H9 (cell line): ENCODE measurements around the gene SMC2. TPM values are rescaled to one million over a fixed set of nuclear protein-coding genes. Genes with fewer than 3 reads are reported as not detected.

Experiments used
- DNase-seq: peaks from one replicate; pipeline ENCODE4 v3.0.0-alpha.2; 2017
- H2AFZ ChIP-seq: one replicate; pipeline ENCODE4 v1.6.1; 2013; ENCODE audit warnings: mild to moderate bottlenecking, low read length, control low read depth, moderate library complexity
- H2AK5ac ChIP-seq: 2 replicates; pipeline ENCODE4 v1.6.1; 2013; ENCODE audit warnings: low read length, control low read depth, mixed read lengths; ENCODE audit not compliant: insufficient read length
- H2BK120ac ChIP-seq: one replicate; pipeline ENCODE4 v1.6.1; 2013; ENCODE audit warnings: low read depth, mild to moderate bottlenecking, low read length, control low read depth, inconsistent platforms; ENCODE audit not compliant: poor library complexity, severe bottlenecking
- H2BK12ac ChIP-seq: 2 replicates; pipeline ENCODE4 v1.6.1; 2013; ENCODE audit warnings: low read length, control low read depth, mixed read lengths, low read depth; ENCODE audit not compliant: insufficient read length
- H2BK15ac ChIP-seq: 2 replicates; pipeline ENCODE4 v1.6.1; 2013; ENCODE audit warnings: low read depth, low read length, control low read depth
- H2BK20ac ChIP-seq: one replicate; pipeline ENCODE4 v1.6.1; 2013; ENCODE audit warnings: low read depth, mild to moderate bottlenecking, low read length, control low read depth, inconsistent platforms; ENCODE audit not compliant: poor library complexity, severe bottlenecking
- H2BK5ac ChIP-seq: 2 replicates; pipeline ENCODE4 v1.6.1; 2013; ENCODE audit warnings: low read length, control low read depth, mixed read lengths; ENCODE audit not compliant: insufficient read length
- H3K14ac ChIP-seq: 2 replicates; pipeline ENCODE4 v1.6.1; 2013; ENCODE audit warnings: low read length, control low read depth; ENCODE audit not compliant: insufficient read depth
- H3K18ac ChIP-seq: 2 replicates; pipeline ENCODE4 v1.6.1; 2013; ENCODE audit warnings: low read depth, mild to moderate bottlenecking, mixed read lengths, low read length, control low read depth; ENCODE audit not compliant: insufficient read length
- H3K23ac ChIP-seq: 2 replicates; pipeline ENCODE4 v1.6.1; 2013; ENCODE audit warnings: low read length, control low read depth, mixed read lengths, low read depth; ENCODE audit not compliant: insufficient read length
- H3K23me2 ChIP-seq: 2 replicates; pipeline ENCODE4 v1.6.1; 2013; ENCODE audit warnings: low read depth, mild to moderate bottlenecking, mixed read lengths, low read length, control low read depth; ENCODE audit not compliant: insufficient read length, poor library complexity, severe bottlenecking
- H3K27ac ChIP-seq: 2 replicates; pipeline ENCODE4 v1.5.1; 2013; ENCODE audit warnings: low read length, control low read depth, mixed read lengths, low read depth; ENCODE audit not compliant: insufficient read length
- H3K27me3 ChIP-seq: 2 replicates; pipeline ENCODE4 v1.6.1; 2013; ENCODE audit warnings: low read length, control low read depth, inconsistent platforms; ENCODE audit not compliant: insufficient read depth
- H3K4ac ChIP-seq: 2 replicates; pipeline ENCODE4 v1.6.1; 2013; ENCODE audit warnings: low read depth, mild to moderate bottlenecking, control low read depth, inconsistent platforms, low read length, moderate library complexity
- H3K4me1 ChIP-seq: 2 replicates; pipeline ENCODE4 v1.6.1; 2013; ENCODE audit warnings: low read length, control low read depth, inconsistent platforms; ENCODE audit not compliant: insufficient read depth
- H3K4me2 ChIP-seq: 2 replicates; pipeline ENCODE4 v1.6.1; 2013; ENCODE audit warnings: low read length, control low read depth, mixed read lengths; ENCODE audit not compliant: insufficient read length, insufficient read depth
- H3K56ac ChIP-seq: 2 replicates; pipeline ENCODE4 v1.6.1; 2013; ENCODE audit warnings: low read depth, mild to moderate bottlenecking, mixed read lengths, low read length, control low read depth; ENCODE audit not compliant: insufficient read length
- H3K79me1 ChIP-seq: 2 replicates; pipeline ENCODE4 v1.6.1; 2013; ENCODE audit warnings: low read depth, mild to moderate bottlenecking, moderate library complexity, low read length, control low read depth, inconsistent platforms; ENCODE audit not compliant: insufficient read depth, poor library complexity, severe bottlenecking
- H3K79me2 ChIP-seq: 2 replicates; pipeline ENCODE4 v1.6.1; 2013; ENCODE audit warnings: low read length, control low read depth, inconsistent platforms; ENCODE audit not compliant: insufficient read depth
- H3K9ac ChIP-seq: 2 replicates; pipeline ENCODE4 v1.6.1; 2013; ENCODE audit warnings: low read length, control low read depth, mixed read lengths; ENCODE audit not compliant: insufficient read length; ENCODE audit errors: extremely low read depth
- H3K9me3 ChIP-seq: one replicate; pipeline ENCODE4 v1.6.1; 2013; ENCODE audit warnings: low read depth, low read length, inconsistent platforms; ENCODE audit not compliant: control insufficient read depth
- H3T11ph ChIP-seq: one replicate; pipeline ENCODE4 v1.6.1; 2013; ENCODE audit warnings: mild to moderate bottlenecking, low read length, control low read depth, inconsistent platforms
- H4K20me1 ChIP-seq: one replicate; pipeline ENCODE4 v1.6.1; 2013; ENCODE audit not compliant: control insufficient read depth, insufficient read length, insufficient read depth
- H4K5ac ChIP-seq: 2 replicates; pipeline ENCODE4 v1.6.1; 2013; ENCODE audit warnings: low read depth, mild to moderate bottlenecking, mixed read lengths, low read length, control low read depth; ENCODE audit not compliant: insufficient read length
- H4K8ac ChIP-seq: replicated peaks from 2 replicates; pipeline ENCODE4 v1.6.1; 2013; ENCODE audit warnings: low read length, control low read depth, mixed read lengths, low read depth; ENCODE audit not compliant: insufficient read length
- H4K91ac ChIP-seq: 2 replicates; pipeline ENCODE4 v1.6.1; 2013; ENCODE audit warnings: low read depth, mild to moderate bottlenecking, moderate library complexity, mixed read lengths, low read length, control low read depth; ENCODE audit not compliant: insufficient read length
- H3K27ac Mint-ChIP-seq, 3 experiments: 2 replicates in 2 of 3; 3 replicates in 1 of 3; pipeline ENCODE4 v1.8.0; 2020 to 2021; ENCODE audit warnings: mixed read lengths in 3 of 3, mild to moderate bottlenecking in 1 of 3, moderate library complexity in 1 of 3
- H3K27me3 Mint-ChIP-seq: 2 replicates; pipeline ENCODE4 v1.8.0; 2021; ENCODE audit warnings: low read depth, mild to moderate bottlenecking, moderate library complexity, mixed read lengths
- H3K36me3 Mint-ChIP-seq, 3 experiments: 2 replicates in 2 of 3; 3 replicates in 1 of 3; pipeline ENCODE4 v1.8.0; 2020 to 2021; ENCODE audit warnings: low read depth in 3 of 3, mixed read lengths in 3 of 3; ENCODE audit not compliant: insufficient read depth in 1 of 3
- H3K4me1 Mint-ChIP-seq, 2 experiments: 2 replicates each; pipeline ENCODE4 v1.8.0; 2020; ENCODE audit warnings: mixed read lengths in 2 of 2
- H3K4me3 Mint-ChIP-seq, 2 experiments: 2 replicates in 1 of 2; 3 replicates in 1 of 2; pipeline ENCODE4 v1.8.0; 2020 to 2021; ENCODE audit warnings: mild to moderate bottlenecking in 2 of 2, mixed read lengths in 2 of 2, moderate library complexity in 1 of 2
- H3K9me3 Mint-ChIP-seq, 2 experiments: 2 replicates in 1 of 2; 3 replicates in 1 of 2; pipeline ENCODE4 v1.8.0; 2020; ENCODE audit warnings: mild to moderate bottlenecking in 2 of 2, mixed read lengths in 2 of 2, moderate library complexity in 1 of 2
- CTCF ChIP-seq: fragments of 200-600 bp; sonication (generic); conservative IDR thresholded peaks from 3 replicates; pipeline ENCODE4 v1.8.0; 2021; ENCODE audit warnings: antibody characterized with exemption, mild to moderate bottlenecking
- whole genome bisulfite sequencing: extraction: QIAGEN DNeasy Blood & Tissue Kit; methylation state at CpG from one replicate; pipeline ENCODE4 v1.1.7; 2013; ENCODE audit warnings: missing lambda C conversion rate, low lambda C conversion rate, mixed read lengths; ENCODE audit not compliant: insufficient read length; ENCODE audit errors: extremely low coverage; 5-methylcytosine and 5-hydroxymethylcytosine counted together
- total RNA-seq: library from RNA; stranded (reverse); gene quantifications from 2 replicates; pipeline ENCODE4 v1.2.1, GENCODE V29; 2021

Gene SMC2
- total RNA-seq, 1 experiment from 2014 or later = 47.0 TPM

DNA sequence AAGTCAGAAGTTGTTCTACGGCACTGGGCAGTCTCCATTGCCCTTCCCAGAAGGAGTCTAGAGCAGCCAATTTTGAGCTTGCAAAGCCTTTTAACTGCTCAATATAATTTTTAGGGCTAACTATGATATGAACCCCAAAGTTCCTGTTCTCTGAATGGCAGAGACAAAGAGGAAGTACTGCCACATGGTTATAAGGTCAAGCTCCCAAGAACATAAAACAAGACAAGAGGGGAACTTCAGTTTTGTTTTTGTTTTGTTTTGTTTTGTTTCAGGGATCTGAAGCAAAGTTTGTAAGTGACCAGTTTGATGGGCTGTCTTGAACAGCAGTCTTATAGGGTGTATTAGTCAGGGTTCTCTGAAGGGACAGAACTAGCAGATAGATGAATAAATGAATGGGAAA lies 11.9 kb upstream of the SMC2 start:
- H3K4me2 ChIP-seq = no peak overlapping the region
- no peak overlapping the region for H2BK5ac ChIP-seq
- no peak overlapping the region for H3K4ac ChIP-seq
- Mint-ChIP-seq H3K27me3 (no peaks in the 10 kb centered on the region), H3K9me3 (peaks cover 21 to 26% of the 10 kb centered on the region in 2 experiments), H3K27ac (no peak overlapping the region), H3K36me3 (peaks cover 2 to 15% (median 5%) of the 10 kb centered on the region in 3 experiments; a peak in 6 of 7 replicates), H3K4me3 (no peak overlapping the region), H3K4me1 (peaks cover 3 to 5% of the 10 kb centered on the region in 2 experiments; a peak in 3 of 4 replicates)
- H2BK12ac ChIP-seq = no peak overlapping the region
- DNase-seq = no peak
- no peaks in the 10 kb centered on the region for H3K27me3 ChIP-seq
- H2AK5ac ChIP-seq = no peak overlapping the region
- H2BK20ac ChIP-seq = no peak overlapping the region
- H3K79me2 ChIP-seq = no peaks in the 10 kb centered on the region
- H4K5ac ChIP-seq = no peak overlapping the region
- no peak overlapping the region for H3K27ac ChIP-seq
- no peak overlapping the region for H3K14ac ChIP-seq
- no peaks in the 10 kb centered on the region for H3K79me1 ChIP-seq
- H3K18ac ChIP-seq = no peak overlapping the region
- no peaks in the 10 kb centered on the region for H3K9me3 ChIP-seq
- H2AFZ ChIP-seq = no peak overlapping the region
- WGBS = no CpG with 5 or more reads among the region's 1 CpG
- no peak overlapping the region for H3T11ph ChIP-seq
- no peaks in the 10 kb centered on the region for H4K20me1 ChIP-seq
- no peak overlapping the region for H4K91ac ChIP-seq
- no peak overlapping the region for H2BK15ac ChIP-seq
- H3K23me2 ChIP-seq = no peaks in the 10 kb centered on the region
- no peak overlapping the region for H4K8ac ChIP-seq
- H3K56ac ChIP-seq = no peak overlapping the region
- no peak for TF ChIP-seq CTCF
- H3K4me1 ChIP-seq = no peaks in the 10 kb centered on the region
- no peak overlapping the region for H2BK120ac ChIP-seq
- no peak overlapping the region for H3K9ac ChIP-seq
- H3K23ac ChIP-seq = no peak overlapping the region
